NB4 (cell line): ENCODE data around the gene MICAL3.

ENCODE experiments used
- DNase-seq: peaks from one replicate; pipeline ENCODE4 v3.0.0; 2010; ENCODE audit warnings: low read depth
- H3K4me3 ChIP-seq: one replicate; pipeline ENCODE4 v1.5.1; 2011; ENCODE audit warnings: mild to moderate bottlenecking, low read depth, low read length, moderate library complexity
- CTCF ChIP-seq: IDR thresholded peaks from one replicate; pipeline ENCODE4 v1.5.1; 2012; ENCODE audit warnings: low read depth, low read length
- MAX ChIP-seq: IDR thresholded peaks from 2 replicates; pipeline ENCODE4 v1.6.1; 2011; ENCODE audit warnings: low read depth, low read length
- MYC ChIP-seq: IDR thresholded peaks from 2 replicates; pipeline ENCODE4 v1.6.1; 2011; ENCODE audit warnings: low read depth, low read length
- POLR2A ChIP-seq: IDR thresholded peaks from 2 replicates; pipeline ENCODE4 v1.6.1; 2011; ENCODE audit warnings: mild to moderate bottlenecking; ENCODE audit not compliant: insufficient read length; ENCODE audit errors: extremely low read depth

MICAL3 gene

GRCh38 chr22:17875631-17876030 lies 148.7 kb downstream of the MICAL3 start:
- no peak overlapping the region for H3K4me3 ChIP-seq
- no peak for DNase-seq
- TF ChIP-seq CTCF (no peak), MAX (no peak), POLR2A (no peak), MYC (no peak)

- no peak for DNase-seq
- no peak overlapping the region for H3K4me3 ChIP-seq
- TF ChIP-seq POLR2A = no peak
- no peak for TF ChIP-seq MYC
- no peak for TF ChIP-seq MAX
- TF ChIP-seq CTCF = no peak
These were observed 149.2 kb downstream of the MICAL3 start for GRCh38 chr22:17875156-17875555.

GRCh38 chr22:17874231-17874905 lies 150.0 kb downstream of the MICAL3 start:
- no peak overlapping the region for H3K4me3 ChIP-seq
- TF ChIP-seq POLR2A (no peak), MYC (no peak), MAX (no peak), CTCF (no peak)
- no peak for DNase-seq

GRCh38 chr22:17873804-17874203 lies 150.6 kb downstream of the MICAL3 start:
- no peak for DNase-seq
- TF ChIP-seq POLR2A (no peak), MAX (no peak), CTCF (no peak), MYC (no peak)

GRCh38 chr22:17873116-17873515 lies 151.2 kb downstream of the MICAL3 start:
- no peak for TF ChIP-seq MYC
- no peak for TF ChIP-seq POLR2A
- no peak for TF ChIP-seq MAX
- TF ChIP-seq CTCF = no peak
- no peak overlapping the region for H3K4me3 ChIP-seq
- DNase-seq = no peak

More at GRCh38 chr22:17873804-17874203, 150.6 kb downstream of the MICAL3 start:
- H3K4me3 ChIP-seq = no peak overlapping the region
